GM12872 (cell line): Measurements from ENCODE around the gene MT1E.

Source experiments
- CTCF ChIP-seq: IDR thresholded peaks from 3 replicates; pipeline ENCODE4 v1.5.1; 2011; ENCODE audit warnings: low read depth, mild to moderate bottlenecking, low read length, moderate library complexity; ENCODE audit not compliant: insufficient read depth

Gene MT1E

DNA sequence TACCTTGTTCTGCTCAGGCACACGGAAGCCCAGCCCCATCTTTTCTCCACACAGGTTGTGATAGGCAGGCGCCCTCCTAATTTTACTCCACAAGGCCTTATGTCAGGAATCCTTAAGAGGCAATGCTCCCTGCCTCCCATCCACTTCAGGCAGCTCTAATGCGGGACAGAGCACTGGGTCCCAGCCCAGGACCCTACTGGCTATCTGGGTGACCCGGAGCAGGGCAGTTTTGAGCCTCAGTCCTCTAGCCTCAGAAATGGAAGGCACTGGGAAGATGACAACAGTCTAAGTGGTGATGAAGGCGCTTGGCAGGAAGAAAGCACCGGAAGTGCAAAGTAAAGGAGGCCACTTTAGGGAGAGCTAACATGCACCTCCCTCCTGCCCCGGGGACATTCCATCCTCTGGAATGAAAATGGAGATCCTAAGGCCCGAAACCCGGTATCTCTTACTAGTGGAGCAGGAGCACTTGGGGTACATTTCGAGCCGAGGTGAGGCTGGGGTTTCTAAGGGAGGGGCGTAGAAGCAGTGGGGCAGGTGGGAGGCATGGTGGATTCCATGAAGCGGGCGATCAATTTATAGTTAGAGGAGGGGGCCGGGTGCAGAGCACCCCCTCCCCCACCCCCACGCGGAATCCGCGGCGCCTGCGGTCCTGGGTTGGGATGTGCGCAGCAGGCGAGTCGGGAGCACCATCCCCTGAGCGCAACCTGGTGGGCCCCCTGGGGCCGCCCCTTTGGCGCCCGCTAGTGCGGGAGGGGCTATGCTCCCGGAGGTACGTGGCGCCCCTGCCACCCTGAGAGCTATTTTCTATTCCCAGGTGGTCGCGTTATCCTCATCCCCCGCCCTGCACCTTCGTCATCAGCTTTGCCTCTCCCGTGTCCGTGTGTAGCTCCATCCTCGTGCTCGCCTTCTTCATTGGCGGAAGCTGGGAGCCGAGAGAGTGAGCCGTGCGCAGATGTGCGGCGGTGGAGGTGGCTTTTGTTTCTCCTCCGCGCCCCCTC is 37.1 kb downstream of the MT1E start:
- TF ChIP-seq CTCF, result no peak

GRCh38 chr16:56664506-56664905 is 38.9 kb downstream of the MT1E start:
- TF ChIP-seq CTCF, result no peak

GRCh38 chr16:56667581-56668571 is 42.3 kb downstream of the MT1E start, which contains the start of gene MT1G:
MT1G (minus strand) TSS chr16:56668065; CDS start chr16:56667993, 72 bp downstream.
- TF ChIP-seq CTCF, result no peak

DNA sequence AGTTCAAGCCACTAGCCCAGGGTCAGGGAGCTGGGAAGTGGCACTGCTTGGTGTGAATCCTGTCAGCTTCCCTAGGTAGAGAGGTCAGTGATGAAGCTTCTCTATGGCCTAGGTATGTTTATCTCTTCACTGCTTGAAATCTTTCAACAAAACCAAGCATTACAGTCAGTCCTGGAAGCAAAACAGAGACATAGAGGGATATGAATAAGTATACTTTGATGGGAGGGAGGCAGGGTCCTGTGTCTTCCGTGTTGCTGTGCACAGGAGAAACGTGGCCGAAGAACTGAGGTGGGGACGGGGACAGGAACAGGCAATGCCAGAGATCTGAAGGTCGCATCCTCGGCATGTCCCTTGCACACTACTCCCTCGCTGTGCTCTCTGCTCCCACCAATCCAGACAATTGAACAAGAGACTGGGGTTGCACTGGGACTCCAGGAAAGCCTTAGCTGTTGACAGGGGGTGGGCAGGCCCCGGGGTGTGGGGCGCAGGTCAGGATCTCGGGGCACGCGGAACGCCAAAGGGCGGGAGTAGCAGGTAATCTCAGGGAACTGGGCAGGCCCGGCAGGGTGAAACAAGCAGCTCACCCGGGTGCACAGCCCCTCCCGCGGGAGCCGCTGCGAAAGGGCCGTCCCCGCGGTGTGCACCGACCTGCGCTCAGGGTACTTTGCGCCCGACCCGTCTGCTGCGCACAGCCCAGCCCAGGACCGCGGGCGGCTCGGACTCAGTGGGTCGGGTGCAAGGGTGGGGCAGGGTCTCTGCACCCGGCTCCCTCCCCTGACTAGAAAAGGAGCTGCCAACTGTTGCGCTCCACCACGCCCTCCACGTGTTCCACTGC is 43.6 kb downstream of the MT1E start, which contains the start of gene MT1H:
Gene MT1H, plus strand, starts transcription at position 810 of the 835 bp plus-strand sequence. CDS start 71 bp downstream, outside the sequence.
- no peak for TF ChIP-seq CTCF

GRCh38 chr16:56669840-56670619 is 44.4 kb downstream of the MT1E start:
- TF ChIP-seq CTCF, result no peak

GRCh38 chr16:56670620-56670934 is 45.0 kb downstream of the MT1E start:
- no peak for TF ChIP-seq CTCF
